ELF-1 (cell line): ENCODE measurements around the gene COL4A1.
A peak's percentile ranks its signal among the peaks of the same experiment; 100 is the strongest.

Experiments used
- DNase-seq: peaks from one replicate; pipeline ENCODE4 v3.0.0-alpha.2; 2016; ENCODE audit warnings: low read depth, low spot score

COL4A1 gene

DNA sequence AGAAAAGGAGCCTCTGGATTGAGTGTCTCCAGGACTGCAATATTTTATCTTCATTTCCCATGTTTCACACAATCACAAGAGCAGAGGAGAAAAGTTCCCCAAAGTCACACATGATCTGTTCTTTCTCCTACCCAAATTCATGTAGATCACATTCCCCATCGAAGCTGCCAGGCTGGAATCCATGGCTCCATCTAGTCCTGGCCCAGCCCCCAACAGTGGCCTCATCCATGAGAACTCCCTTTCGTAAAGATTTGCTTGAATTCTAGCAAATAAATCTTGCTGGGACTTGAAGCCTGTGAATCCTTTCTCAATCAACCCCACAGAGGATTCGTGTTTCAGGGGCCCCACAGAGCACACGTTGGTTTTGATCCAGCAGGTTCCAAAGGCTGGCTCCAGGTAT is 109.5 kb downstream of the COL4A1 start:
- DNase-seq, result no peak

DNA sequence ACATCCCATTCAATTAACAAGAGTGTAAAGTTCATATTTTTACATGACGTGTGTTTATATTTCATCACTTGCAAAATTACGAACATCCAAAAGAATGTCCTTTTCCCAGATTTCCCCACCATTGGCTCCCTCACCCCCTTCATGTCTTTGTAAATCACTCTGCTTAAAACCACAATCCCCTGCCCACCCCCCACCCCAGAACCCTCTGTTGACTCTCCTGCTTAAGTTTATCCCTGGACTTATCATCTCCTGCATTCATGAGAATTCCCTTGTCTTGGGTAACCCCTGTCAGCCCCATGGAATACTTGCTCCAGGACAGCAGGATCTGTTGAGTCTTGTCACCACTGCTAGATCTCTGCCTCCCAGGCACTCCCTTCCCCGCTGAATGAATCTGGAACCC is 109.9 kb downstream of the COL4A1 start:
- DNase-seq, result no peak

DNA sequence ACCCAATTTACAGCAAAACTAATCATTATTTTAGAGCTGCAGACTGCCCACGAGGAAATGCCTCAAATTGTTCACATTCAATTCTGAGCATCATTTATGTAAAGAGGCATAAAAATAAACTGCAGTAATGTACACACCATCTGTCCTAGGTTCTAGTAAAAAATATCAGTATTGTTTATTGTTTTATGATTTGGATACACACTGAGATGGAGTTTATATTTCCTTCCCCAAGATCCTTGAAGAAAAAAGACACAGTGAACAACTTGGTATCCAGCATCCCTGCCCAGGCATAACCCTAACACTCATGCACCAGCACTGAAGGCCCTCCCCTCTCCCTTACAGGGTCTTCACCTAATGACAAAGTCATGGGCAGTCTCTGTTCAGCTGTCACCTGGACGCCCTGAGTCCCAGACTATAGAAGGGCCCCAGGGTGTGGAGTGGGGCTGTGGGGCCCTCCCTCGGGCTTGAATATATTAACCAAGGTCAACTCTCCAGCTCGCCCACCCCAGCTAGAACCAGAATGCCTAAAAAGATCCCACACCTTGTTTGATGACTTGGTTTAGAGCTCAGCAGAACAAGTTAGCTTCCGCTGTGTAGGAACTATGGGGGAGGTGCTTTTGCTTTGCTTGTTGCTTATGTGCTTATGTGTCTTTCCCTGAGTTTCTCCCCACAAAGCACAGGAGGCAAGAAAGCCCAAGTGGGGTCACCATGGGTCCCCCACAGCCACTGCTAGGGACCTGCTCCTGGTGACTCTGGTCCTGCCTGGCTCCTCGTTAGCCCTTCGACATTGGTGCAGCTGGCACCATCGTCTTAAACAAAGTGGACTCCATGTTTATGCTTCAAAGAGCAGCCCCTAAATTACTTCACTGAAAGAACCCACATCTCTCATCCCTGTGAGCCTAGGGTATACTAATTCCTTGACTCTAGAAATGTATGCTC is 111.1 kb downstream of the COL4A1 start:
- DNase-seq, result no peak

DNA sequence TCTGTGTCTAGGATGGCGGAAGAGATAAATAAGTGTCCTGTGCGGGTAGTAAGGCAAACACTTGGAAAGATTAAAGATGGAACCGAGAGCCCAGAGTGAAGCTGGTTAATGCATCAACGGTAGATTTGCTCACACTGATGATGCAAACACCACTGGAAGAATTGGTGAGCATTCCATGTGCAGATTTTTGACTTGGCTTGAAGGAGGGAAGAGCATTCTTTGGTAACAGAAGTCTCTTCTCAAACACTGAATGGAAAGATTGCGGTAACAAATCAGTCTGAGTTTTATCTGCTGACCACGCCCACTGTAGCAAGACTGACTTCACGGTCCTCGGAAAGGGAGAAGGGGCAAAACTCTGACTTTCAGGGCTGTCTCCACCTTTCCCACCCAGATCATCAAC is 112.5 kb downstream of the COL4A1 start:
- no peak for DNase-seq

DNA sequence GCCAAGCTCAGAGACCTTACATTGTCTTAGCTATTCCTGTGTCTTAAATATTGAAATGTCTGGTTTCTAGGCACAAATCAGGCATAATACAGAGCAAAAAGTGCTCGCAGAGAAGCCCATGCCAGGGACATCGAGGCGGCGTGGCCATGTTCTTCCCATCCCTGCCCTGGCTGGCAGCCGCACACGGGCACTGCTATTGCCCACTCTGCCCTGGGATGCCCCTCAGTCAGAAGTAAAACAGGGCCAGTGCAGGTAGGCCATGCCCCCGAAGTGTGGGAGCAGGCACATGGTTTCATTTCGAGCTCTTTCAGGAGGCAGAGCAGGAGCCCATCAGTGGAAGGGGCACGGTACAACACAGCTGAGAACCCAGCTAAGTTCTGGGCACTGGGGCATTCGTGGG is 113.5 kb downstream of the COL4A1 start:
- no peak for DNase-seq

DNA sequence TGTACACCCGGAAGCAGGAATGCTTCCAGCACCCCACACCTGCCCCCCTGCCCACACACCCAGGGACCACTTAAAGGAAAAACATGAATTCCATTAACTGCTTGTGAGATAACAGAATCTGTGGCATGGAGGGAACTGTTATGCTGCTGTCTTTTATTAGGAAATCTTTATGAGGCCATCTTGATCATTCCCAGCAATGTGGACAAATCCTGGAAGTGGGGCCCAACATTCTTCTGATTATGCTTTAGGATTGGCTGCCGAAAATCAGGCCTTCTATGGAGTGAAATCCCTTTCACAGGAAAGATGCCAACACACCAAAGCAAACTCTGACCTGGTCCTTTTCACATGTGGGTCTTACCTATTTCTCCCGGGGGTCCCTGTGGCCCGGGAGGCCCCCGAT is 114.5 kb downstream of the COL4A1 start:
- no peak for DNase-seq

DNA sequence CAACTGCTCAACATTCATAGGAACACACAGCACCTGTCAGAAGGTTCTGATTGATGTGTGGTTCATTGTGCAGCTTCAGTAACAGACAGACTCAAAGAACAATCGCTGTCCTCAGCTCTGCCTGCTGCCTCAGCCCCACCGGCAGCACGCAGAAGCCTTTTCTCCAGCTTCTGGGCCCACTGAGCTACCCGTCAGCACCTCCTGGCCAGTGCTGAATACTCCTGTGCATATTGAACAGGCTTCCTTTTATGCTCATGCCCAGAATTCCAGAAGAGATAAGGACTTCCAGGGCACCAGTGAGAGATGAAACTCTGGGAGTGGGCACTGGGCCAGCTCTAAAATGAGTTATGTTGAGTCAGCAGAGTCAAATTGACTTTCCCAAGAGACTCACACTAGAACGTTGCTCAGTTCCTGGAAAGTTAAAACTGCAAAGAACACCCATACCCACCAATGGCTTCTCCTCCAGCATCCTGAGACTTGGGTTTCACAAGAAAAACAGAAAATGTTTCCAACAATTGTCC is 119.3 kb downstream of the COL4A1 start:
- peak; percentile 50 for DNase-seq

DNA sequence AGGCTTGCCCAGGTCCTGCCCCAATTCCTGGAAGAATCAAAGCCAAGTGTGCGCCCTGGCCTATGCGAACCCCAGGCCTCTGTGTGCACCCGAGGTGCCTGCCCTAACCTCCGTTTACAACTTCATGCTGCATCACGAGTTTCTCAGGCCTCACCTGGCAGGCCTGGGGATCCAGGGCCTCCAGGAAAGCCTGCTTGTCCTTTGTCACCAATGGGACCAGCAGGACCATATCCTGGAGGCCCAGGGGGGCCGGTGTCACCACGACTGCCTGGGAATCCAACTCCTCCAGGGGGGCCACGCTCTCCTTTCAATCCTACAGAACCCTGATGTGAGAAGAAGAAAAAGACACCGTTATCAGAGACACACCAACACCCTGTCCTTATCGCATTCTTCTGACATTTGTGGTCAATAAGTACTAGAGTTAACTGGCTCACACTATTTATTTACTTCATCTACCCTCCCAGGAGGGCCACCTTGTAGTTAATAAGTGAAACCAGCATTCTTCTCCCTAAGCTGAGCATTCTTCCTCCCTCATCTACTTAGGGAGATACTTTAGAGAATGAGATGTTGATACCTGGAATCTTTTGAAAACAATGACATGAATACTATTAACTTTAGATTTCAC is 120.6 kb downstream of the COL4A1 start:
- DNase-seq, result no peak

DNA sequence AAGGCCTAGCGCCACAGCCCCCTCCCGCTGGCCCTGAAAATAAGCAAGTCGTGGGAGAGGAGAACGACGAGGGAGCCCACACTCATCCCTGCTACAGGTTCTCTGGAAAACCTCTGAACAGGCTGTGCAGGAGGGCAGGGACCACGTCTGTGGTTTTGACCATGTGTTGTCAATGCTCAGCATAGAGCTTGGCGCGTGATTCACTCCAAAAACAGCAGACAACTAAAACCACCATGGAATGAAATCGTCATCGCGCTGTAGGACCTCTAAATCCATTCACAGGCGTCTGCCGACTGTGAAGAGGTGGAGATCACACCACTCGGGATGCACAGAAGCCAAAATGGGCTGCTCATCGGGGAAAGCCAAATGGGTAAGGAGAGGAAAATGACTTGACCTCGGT is 121.3 kb downstream of the COL4A1 start:
- no peak for DNase-seq

DNA sequence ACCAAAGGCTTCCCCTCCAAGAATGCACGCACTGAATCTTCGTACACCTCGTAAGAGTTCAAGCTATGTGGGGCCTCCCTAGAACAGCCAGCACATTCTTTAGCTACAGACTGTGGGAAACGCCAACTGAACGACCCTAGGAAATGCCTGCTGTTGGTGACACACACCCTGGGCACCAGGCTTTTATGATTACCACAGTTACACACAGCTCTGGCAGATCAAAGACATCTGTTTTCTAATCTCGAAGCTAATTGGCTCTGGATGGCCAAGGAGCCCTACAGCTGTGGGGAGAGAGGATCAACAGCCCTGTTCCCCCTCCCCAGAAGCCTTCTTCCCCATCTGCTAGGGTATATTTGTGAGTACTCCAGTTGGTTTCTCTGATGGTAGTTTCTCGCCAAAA is 123.0 kb downstream of the COL4A1 start:
- peak; percentile 31 for DNase-seq

DNA sequence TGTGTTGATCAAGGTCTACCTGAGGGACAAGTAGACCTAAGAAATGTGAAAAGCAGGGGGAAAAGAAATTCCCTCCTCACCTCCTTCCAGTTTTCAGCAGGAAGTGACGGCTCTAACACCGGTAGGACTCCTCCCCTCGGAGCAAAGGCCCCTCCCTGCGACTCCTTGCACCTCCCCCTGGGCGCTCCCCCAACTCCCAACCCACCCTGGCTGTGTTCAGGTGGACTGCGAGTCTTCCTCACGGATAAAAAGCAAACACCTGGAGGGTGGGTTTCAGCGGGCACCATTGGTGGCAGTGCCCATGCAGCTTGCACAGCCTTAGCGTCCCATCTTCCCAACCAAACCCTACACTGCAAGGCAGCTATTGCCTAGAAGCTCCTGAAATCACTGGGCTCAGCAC is 124.5 kb downstream of the COL4A1 start:
- no peak for DNase-seq

DNA sequence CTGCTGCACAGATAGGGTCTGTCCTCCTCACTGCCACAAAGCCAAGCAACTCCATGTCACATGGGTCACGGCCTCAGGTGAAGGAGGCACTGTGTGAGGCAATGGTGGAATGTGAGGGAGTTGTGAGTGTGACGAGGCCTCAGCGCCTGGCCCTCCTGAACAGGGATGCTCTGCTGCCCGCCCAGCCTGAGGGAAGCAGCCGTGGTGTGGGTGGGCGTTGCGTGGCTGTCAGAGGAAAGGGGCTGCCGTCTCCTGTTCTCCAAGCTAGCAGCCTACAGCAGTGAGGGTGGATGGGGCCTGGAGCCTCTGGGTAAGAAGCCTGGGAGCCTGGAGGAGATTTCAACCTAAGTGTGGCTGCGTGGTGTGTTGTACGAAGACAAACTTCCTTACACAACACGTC is 125.0 kb downstream of the COL4A1 start:
- DNase-seq, result no peak

DNA sequence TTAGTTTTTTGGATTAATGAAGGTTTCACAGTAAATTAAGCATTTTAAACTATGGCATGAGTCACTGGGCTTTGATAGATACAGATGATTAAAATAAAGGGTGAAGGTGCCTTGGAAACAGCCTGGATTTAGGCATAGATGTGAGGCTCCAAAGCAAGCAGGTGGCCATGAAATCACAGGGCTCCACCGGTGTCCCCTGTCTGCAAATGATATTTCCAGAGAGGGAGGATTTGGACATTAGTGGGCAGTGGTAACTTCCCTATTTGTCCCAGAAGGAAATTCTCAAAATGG is 127.2 kb downstream of the COL4A1 start:
- DNase-seq, result no peak

DNA sequence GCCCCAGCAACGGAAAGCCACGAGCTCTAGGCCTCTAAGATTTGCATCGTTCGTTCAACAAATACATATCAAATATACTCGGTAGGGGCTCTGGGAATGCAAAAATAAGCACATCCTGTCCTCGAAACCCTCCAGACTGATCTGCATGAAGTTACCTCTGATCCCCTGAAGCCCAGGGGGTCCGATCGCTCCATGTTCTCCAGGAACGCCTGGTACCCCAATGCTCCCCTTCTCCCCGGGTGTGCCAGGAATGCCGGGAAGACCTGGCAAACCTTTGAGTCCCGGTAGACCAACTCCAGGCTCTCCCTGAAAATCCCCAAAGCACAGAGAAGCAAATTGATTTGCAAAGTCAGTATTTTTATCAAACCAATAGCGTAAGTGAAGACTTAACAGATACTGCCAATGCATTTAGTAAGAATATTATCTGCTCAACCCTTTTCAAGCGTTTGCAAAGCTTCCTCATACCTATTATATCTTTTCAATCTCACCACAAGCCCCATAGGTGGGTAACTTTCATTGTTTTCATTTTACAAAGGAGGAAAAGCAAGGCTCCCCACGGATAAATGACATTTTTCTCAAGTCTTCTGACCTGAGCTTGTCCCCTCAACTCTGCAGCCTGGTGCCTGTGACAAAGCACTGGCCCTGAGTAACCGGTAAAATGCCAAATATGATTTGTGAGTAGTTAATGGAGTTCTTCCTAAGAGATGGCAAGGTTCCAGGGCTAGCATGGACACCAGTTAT is 127.7 kb downstream of the COL4A1 start:
- DNase-seq, result no peak

DNA sequence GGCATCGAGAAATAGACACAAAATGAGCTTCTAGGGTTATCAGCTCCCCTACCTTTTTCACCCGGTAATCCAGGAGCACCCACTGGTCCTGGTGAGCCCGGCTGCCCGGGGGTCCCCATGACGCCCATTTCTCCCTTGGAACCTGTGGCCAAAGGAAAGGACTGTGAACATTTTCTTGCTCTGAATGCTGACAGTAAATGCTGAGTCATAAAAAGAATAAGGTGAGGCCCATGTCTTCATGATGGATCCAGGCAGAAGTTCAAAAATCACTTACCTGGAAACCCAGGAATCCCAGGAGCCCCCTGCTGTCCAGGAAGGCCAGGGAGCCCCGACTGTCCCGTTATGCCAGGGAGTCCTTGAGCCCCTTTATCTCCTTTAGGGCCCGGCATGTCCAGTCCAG is 129.2 kb downstream of the COL4A1 start:
- no peak for DNase-seq

DNA sequence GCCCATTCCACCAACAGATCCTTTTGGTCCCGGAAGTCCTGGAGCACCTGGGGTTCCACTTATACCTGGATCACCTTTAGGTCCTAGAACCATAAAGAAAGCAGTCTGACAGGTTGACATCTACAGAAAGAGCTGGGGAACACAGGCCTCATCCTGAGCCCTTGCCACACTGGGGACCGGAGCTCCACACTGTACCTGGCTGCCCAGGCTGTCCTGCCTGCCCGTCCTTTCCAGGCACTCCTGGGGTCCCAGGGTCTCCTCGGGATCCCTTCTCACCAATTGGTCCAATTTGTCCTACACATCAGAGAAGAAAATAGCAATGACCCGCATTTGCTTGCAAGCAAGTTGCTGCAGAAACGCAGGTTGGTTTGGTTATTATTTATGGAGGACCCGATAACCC is 130.5 kb downstream of the COL4A1 start:
- no peak for DNase-seq

DNA sequence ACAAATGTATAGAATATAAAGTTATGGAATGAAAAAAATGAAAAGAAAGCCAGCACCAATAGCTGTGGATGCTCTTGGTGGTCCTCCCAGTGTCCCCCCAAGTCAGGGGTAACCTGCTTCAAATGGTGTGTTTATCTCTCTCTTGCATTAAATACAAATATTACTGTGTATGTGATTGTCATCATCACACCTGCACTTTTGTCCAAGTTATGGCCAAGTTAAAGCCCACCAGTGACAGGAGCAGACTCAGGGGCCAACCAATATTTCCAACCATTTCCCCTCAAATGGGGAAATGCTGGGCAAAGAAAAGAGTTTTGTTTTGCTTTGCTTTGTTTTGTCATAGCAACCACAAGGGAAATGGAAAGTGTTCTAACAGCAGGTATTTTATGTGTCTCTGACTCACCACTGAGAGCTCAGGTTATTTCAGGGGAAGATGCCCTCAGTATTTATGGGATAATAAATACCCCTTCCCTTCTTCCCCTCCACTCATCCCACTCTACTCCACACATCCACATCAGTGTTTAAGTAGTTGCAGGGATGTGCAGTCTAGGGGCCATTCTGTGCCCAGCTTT is 133.6 kb downstream of the COL4A1 start:
- no peak for DNase-seq

DNA sequence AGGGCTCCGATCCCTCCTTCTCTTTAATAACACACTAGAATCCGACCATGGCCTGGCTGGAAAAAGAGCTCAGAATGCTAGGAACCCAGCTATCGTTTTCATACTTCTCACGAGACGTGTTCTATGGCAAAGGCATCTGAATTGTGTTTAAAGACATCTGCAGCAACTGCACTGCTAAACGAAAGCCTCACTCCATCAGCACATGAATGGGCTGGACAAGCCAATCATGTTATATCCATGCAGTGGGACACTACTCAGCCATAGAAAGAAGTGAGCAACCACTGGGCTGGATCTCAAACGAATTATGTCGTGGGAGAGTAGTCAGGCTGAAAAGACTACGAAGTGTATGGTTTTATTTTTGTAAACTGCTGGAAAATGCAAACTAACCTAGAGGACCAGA is 136.1 kb downstream of the COL4A1 start:
- DNase-seq, result no peak

DNA sequence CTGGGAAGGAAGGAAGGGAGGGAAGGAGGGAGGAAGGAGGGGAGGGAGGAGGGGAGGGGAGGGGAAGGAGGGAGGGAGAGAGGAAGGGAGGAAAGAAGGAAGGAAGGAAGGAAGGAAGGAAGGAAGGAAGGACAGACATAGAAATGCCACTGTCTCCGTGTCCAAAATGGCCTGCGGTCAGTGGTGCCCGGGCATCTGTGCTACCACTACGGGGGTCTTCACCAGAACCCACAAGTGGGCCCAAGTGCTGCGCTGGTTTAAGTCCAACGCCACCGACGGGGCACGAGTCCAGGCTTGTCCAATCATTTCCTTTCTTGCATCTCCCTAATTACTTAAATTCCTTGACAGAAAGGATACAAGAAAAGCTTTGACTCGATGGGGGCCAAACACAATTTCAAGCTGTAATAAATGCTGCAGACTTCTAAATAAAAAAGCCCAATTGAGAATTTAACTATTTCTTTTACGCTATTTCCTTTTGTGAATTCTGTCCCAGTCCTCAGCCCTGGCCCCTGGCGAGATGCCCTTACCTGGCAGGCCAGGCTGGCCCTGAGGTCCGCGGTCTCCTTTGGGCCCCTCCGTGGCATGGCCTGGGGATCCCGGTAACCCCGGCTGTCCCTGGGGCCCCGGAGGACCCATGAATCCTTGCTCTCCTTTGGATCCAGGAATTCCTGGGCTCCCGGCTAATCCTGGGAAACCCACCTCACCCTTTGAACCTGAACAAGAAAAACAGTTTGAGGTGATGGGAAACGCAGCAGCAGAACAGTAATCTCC is 136.8 kb downstream of the COL4A1 start:
- no peak for DNase-seq

DNA sequence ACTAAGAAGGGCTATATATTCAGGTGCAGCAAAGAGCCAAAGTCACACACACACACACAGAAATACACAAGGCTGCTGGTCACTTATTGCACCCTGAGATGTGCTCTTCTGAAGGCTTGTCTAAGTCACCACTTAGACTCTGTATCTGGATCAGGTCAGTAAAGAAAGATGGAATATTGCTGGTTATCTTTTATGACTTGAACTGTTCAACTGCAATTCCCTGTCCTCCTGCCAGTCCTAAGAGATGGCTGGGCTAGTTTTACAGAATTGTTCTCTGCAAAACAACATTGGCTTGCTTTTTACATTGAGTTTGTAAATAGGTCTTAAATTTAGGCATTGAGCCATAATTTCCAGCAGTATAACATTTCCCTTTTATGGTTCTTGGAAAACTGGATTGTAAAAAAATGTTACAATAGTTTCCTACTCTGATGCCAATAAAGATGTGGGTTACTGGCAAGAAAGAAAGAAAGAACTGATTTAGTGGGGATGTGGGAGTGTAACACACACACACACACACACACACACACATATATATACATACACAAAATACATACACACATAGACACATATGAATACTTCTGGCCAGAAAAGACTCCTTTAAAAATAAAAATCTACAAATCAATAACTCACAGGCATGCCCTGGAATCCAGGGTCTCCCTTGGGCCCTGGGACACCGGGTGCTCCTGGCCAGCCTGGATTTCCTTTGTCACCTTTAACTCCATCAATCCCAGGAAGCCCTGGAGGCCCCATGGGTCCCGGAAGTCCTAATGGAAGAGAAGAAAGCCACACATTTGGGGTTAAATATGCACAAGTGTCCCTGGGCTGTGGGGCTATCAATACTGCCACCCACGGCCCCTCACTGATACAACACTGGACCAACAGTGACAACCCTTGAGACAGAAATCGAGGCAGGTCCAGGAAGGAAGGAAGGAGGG is 137.7 kb downstream of the COL4A1 start:
- DNase-seq, result no peak
